NT2/D1 (cell line): ENCODE measurements around the gene KRTAP4-12.
"Not testable (repeated sequence)": the region's sequence is repeated elsewhere in the genome, so short reads cannot be mapped to it uniquely, and the experiment has no call there.

Experiments
- DNase-seq: peaks from one replicate; pipeline ENCODE4 v3.0.0-alpha.2; 2011; ENCODE audit warnings: low read depth, low spot score
- H3K27me3 ChIP-seq: 2 replicates; pipeline ENCODE4 v1.6.0; 2011; ENCODE audit warnings: mild to moderate bottlenecking; ENCODE audit not compliant: insufficient read length, insufficient read depth
- H3K36me3 ChIP-seq: 2 replicates; pipeline ENCODE4 v1.6.1; 2011; ENCODE audit warnings: mild to moderate bottlenecking, low read length, mixed read lengths; ENCODE audit not compliant: insufficient read depth, insufficient read length
- H3K4me1 ChIP-seq: 2 replicates; pipeline ENCODE4 v1.5.1; 2011; ENCODE audit not compliant: insufficient read depth, insufficient read length
- H3K4me3 ChIP-seq: 2 replicates; pipeline ENCODE4 v1.5.1; 2011; ENCODE audit warnings: low read depth; ENCODE audit not compliant: insufficient read length
- H3K9ac ChIP-seq: 2 replicates; pipeline ENCODE4 v1.6.0; 2011; ENCODE audit warnings: low read depth; ENCODE audit not compliant: insufficient read length
- H3K9me3 ChIP-seq: 2 replicates; pipeline ENCODE4 v1.5.1; 2011; ENCODE audit warnings: mild to moderate bottlenecking, low read length; ENCODE audit not compliant: insufficient read depth
- SUZ12 ChIP-seq: IDR thresholded peaks from 2 replicates; pipeline ENCODE4 v1.6.1; 2011; ENCODE audit not compliant: insufficient read length, insufficient read depth; ENCODE audit errors: extremely low read depth
- YY1 ChIP-seq: IDR thresholded peaks from 2 replicates; pipeline ENCODE4 v1.6.1; 2011; ENCODE audit not compliant: insufficient read length, insufficient read depth
- ZNF274 ChIP-seq: IDR thresholded peaks from 2 replicates; pipeline ENCODE4 v1.6.1; 2011; ENCODE audit warnings: mild to moderate bottlenecking, low read depth, low read length

KRTAP4-12 gene

GRCh38 chr17:41141361-41141760, 17.4 kb upstream of the KRTAP4-12 start:
- no peaks in the 10 kb centered on the region for H3K4me1 ChIP-seq
- no peaks in the 10 kb centered on the region for H3K27me3 ChIP-seq
- no peak overlapping the region for H3K4me3 ChIP-seq
- peaks cover 21% of the 10 kb centered on the region for H3K9me3 ChIP-seq
- H3K36me3 ChIP-seq: no peaks in the 10 kb centered on the region
- DNase-seq: no peak
- no peak for TF ChIP-seq YY1
- TF ChIP-seq ZNF274: no peak
- no peak for TF ChIP-seq SUZ12
- no peak overlapping the region for H3K9ac ChIP-seq

- H3K9ac ChIP-seq: no peak within 1 kb of the TSS
- no peak for TF ChIP-seq YY1
- no peaks in the 10 kb centered on the region for H3K27me3 ChIP-seq
- H3K9me3 ChIP-seq: peaks cover 21% of the 10 kb centered on the region
- DNase-seq: no peak
- H3K4me1 ChIP-seq: no peaks in the 10 kb centered on the region
- H3K36me3 ChIP-seq: no peaks in the 10 kb centered on the region
- no peak within 1 kb of the TSS for H3K4me3 ChIP-seq
These were observed 16.6 kb upstream of the KRTAP4-12 start, which contains the start of gene KRTAP4-6 for GRCh38 chr17:41140360-41141131. KRTAP4-6 (minus strand) TSS chr17:41140544; CDS start chr17:41140487, 57 bp downstream.

GRCh38 chr17:41139865-41140264, 15.9 kb upstream of the KRTAP4-12 start:
- not testable (repeated sequence) for H3K9ac ChIP-seq, H3K4me3 ChIP-seq, H3K27me3 ChIP-seq, H3K36me3 ChIP-seq, H3K4me1 ChIP-seq, DNase-seq
- H3K9me3 ChIP-seq: peaks cover 21% of the 10 kb centered on the region

- Histone ChIP-seq H3K36me3 (no peaks in the 10 kb centered on the region), H3K9ac (no peak overlapping the region), H3K9me3 (no peaks in the 10 kb centered on the region), H3K27me3 (no peaks in the 10 kb centered on the region), H3K4me3 (no peak overlapping the region), H3K4me1 (no peaks in the 10 kb centered on the region)
- DNase-seq: no peak
- TF ChIP-seq SUZ12 (no peak), YY1 (no peak), ZNF274 (no peak)
These were observed 10.1 kb upstream of the KRTAP4-12 start for GRCh38 chr17:41133880-41134735.

GRCh38 chr17:41131979-41132378, 8.0 kb upstream of the KRTAP4-12 start:
- Histone ChIP-seq H3K4me1 (no peaks in the 10 kb centered on the region), H3K27me3 (no peaks in the 10 kb centered on the region), H3K4me3 (no peak overlapping the region), H3K36me3 (no peaks in the 10 kb centered on the region), H3K9me3 (no peaks in the 10 kb centered on the region), H3K9ac (no peak overlapping the region)
- TF ChIP-seq SUZ12: no peak
- no peak for TF ChIP-seq YY1
- TF ChIP-seq ZNF274: no peak
- no peak for DNase-seq

- DNase-seq: no peak
- no peaks in the 10 kb centered on the region for H3K9me3 ChIP-seq
- TF ChIP-seq YY1 (no peak), ZNF274 (no peak), SUZ12 (no peak)
- H3K4me1 ChIP-seq: no peaks in the 10 kb centered on the region
- no peak overlapping the region for H3K9ac ChIP-seq
- no peaks in the 10 kb centered on the region for H3K27me3 ChIP-seq
- no peaks in the 10 kb centered on the region for H3K36me3 ChIP-seq
- no peak overlapping the region for H3K4me3 ChIP-seq
These were observed 3.4 kb upstream of the KRTAP4-12 start for GRCh38 chr17:41127371-41127770.

GRCh38 chr17:41126412-41126811, 2.4 kb upstream of the KRTAP4-12 start:
- no peaks in the 10 kb centered on the region for H3K4me1 ChIP-seq
- no peaks in the 10 kb centered on the region for H3K27me3 ChIP-seq
- no peak overlapping the region for H3K4me3 ChIP-seq
- no peaks in the 10 kb centered on the region for H3K9me3 ChIP-seq
- no peak for TF ChIP-seq YY1
- no peak for TF ChIP-seq ZNF274
- TF ChIP-seq SUZ12: no peak
- H3K9ac ChIP-seq: no peak overlapping the region
- H3K36me3 ChIP-seq: no peaks in the 10 kb centered on the region
- DNase-seq: no peak
